Nasal cavity respiratory epithelium epithelial cell of viscerocranial mucosa (primary cell): ENCODE data around the gene ATP13A1. TPM values are rescaled to one million over a fixed set of nuclear protein-coding genes. Genes with fewer than 3 reads are reported as not detected.

Experiments used
- total RNA-seq: library from RNA; depleted of rRNA; stranded (reverse); fragments of >200 nt; gene quantifications from 2 replicates; pipeline ENCODE4 v1.2.3, GENCODE V29; 2014

The ATP13A1 gene
- total RNA-seq = 23.6 and 63.7 TPM in 2 replicates

DNA sequence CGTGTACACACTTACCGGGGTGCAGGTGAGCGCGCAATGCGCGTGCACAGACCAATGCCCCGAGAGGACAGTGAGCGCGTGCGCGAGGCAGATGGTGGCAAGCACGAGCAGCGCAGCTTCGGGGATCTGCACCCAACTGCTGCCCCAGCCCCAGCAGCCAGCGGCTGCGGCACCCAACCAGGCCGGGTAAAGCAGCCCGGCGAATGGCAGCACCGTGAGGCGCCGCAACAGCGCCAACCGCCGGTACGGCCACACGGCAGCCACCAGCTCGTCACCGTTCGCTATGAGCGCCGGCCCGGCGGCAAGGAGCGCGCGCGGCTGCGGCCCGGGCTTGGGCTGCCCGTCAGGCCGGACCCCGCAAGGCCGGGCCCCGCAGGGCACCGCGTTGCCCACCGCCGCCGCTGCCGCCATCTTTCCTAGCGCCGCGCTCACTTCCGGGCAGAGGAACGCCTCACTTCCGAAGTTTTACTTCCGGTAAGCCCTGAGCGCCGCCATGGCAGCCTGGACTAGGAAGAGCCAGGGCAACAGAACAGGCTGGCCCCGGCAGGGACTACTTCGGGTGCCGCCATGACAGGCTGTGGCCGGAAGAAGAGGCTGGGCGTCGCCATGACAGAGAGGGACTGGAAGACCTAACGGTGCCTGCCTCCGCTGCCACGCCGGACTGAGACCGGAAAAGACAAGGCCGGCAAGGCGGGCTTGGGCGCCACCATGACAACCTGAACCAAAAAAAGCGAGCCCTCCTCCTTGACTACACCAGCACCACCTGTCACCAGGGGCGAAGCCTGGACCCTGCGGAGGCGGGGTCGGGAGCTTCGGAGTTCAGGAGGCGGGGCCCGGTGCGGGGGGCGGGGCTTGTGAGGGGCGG lies at the start of gene ATP13A1:
Gene ATP13A1 (minus strand): TSS at position 421 of the 865 bp plus-strand sequence. CDS start 10 bp downstream, at position 411.

DNA sequence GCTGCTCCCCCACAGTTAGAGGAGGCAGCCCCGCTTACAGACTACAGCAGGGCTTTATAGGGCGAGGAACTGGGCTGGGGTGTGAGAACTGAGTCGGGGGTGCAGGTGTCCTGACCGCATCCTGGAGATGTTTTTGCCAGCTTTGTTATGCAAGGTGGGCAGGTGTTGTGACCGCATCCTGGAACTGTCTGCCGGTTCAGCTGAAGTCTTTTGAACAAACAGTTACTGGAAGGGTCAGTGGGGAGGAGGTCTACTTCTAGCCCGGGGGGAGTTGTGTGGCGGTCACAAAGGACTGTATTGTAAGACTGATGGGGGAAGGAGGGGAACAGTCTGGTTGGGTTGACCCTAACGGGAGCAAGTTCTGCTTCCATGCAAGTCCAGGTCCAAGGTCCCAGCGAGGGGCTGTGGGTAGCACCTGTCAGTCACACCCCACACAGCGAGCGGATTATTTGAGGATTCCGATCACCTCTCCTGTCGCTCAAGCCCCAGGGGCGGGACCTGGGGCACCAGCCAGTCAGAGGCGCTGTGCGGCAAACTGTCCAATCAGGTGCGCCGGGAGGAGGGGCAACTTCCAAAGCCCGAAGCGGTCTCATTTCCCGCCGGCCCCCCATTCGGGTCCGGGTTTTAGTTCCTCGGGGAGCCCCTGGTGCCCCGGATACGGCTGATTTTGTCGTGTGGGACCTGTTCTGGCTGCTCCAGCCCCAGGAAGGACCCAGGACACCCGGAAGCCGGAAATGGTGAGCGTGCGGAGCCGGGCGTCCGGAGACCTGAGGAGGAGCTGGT lies 4.9 kb upstream of the ATP13A1 start, which contains the start of gene ZNF101:
Gene ZNF101 (plus strand): TSS at position 610 of the 783 bp plus-strand sequence. CDS start 125 bp downstream, at position 735.

DNA sequence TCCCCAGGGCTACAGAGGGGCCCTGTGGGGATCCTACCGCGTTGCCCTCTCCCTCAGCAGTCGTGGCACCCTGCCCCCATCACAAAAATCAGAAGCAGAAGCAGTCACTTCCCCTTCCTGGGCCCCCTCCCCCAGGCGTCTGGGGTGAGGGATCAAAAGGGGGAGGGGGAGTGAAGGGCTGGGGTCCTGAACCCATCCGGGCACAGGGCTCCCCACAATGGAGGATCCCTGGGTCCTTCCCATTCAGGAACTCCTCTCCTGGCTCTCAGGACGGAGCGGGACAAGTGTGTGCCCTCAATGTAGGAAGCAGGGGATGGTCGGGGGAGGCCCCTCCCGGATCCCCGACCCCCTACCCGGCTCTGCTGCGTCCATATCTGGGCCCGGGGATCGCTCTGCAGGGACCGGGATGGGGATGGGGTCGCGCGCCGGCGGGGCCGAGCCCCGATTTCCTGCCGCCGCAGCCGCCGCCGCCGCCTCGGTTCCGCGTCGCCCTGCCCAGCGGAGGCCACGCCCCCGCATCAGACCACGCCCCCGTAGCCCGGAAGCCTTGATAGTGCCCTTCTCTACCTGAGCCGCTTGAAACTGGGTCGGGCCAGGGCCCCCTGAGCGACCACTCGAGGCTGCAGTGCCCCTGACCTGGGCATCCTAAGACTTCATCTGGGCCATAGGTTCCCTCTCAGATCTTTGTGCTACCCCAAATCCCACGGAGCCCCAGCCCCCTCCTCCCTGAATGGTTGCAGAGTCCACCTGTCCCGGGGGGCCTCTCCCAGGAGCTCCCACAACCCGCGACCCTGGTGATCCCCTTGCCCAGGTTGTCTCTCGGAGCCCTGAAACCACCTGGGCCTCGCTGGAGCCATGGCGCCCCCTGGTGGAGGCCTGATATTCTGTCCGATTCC lies 20.1 kb downstream of the ATP13A1 start, which contains the start of gene GMIP:
Gene GMIP (minus strand): TSS at position 500 of the 896 bp plus-strand sequence. CDS start 128 bp downstream, at position 372.

DNA sequence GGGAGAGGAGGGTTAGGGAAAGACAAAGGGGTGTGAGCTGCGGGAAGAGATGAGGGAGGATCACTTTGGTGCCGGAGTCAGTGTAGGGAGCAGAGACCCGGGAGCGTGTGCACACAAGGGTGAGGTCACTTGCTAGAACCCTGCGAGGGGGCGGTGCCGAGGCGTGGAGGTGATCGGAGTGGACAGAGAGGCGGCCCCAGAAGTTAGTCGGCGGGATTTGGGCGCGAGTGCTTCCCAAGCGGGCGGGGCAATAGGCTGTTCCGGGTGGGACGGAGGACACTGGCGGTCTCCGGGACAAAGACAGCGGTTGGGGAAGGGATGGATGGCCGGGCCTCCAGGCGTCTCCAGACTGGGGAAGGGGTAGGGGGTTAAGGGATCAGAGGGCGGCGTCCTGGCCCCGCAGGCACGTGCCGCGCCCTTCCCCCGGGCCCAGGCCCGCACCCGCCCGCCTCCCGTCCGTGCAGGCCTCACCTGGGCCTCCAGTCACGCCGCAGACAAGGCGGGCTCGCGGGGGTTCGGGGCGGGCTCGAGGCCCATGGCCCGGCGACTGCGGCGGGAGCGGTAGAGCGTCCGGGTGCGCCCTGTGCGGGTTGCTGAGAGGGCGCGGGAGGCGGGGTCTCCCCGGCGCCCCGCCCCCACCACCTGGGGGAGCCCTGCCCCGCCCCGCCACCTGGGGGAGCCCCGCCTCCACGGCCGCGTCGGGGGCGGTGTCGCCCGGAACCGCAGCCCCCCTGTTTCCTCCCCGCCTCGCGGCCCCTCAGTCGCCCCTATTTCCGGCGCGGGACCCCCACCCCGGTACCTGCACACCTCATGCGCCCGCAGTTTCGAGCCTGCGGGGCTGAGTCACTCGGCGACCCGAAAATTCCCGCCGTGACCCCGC lies 35.6 kb downstream of the ATP13A1 start, which contains the start of gene LPAR2:
Gene LPAR2 (minus strand): TSS at position 600 of the 880 bp plus-strand sequence. CDS start 945 bp downstream, outside the sequence.

DNA sequence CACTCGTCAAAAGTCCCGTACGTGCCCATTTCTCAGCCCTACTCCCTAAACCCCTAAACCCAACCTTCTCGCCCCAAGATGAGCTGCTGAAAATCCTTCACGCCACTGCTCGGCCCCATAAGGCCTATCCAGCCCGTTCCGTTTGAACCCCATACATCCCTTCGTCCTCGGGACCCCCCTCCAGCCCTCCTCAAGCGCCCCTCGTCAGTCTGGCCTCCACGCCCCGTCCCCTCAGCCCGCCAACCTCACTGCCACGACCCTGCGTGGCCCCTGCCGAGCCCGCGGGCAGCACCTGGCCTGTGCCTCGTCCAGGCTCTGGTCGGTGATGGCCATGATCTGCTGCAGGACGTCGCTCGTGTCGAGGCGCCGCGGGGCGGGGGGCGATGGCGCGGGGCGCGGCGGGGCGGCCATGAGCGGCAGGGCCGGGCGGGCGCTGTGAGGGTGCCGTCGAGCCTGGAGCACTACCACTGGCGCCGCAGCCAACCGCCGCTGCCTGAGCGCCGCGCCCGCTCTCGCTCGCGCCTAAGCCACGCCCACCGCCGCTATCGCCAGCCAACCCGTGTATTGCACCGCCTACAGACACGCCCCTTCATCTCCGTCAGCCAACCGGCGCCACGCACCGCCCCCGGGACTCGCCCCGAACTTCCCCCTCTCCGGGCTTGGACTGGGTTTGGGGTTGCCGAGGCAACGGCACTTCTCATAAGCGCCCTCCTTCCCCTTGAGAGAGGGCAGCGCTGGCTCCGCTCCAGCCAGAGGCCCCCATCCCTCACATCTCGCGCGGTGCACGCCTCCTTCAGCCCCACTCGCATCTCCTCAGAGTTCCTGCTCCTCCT lies 45.0 kb downstream of the ATP13A1 start, which contains the start of gene PBX4:
Gene PBX4 (minus strand): TSS at position 469 of the 833 bp plus-strand sequence. CDS start 58 bp downstream, at position 411.

Other genes with a start within 250 kb of the ATP13A1 start
- gene TSSK6, start 148.1 kb downstream of the ATP13A1 start, total RNA-seq = 3.6 and 4.4 TPM in 2 replicates
- 139 and 143 TPM in 2 replicates for gene NDUFA13, start 147.5 kb downstream of the ATP13A1 start, total RNA-seq
- gene YJEFN3, start 134.8 kb downstream of the ATP13A1 start, total RNA-seq = 0.43 TPM in 1 of 2 replicates, not detected in the other
- gene CILP2, start 125.4 kb downstream of the ATP13A1 start, total RNA-seq = under 0.01 and 0.21 TPM in 2 replicates
- 0.28 and 1.0 TPM in 2 replicates for gene PBX4, start 45.0 kb downstream of the ATP13A1 start, total RNA-seq
- gene LPAR2, start 35.5 kb downstream of the ATP13A1 start, total RNA-seq = 4.8 and 11.0 TPM in 2 replicates
- 5.1 and 9.6 TPM in 2 replicates for gene GMIP, start 20.0 kb downstream of the ATP13A1 start, total RNA-seq
- 11.7 and 14.4 TPM in 2 replicates for gene ZNF101, start 5.2 kb upstream of the ATP13A1 start, total RNA-seq
- gene ZNF14, start 69.4 kb upstream of the ATP13A1 start, total RNA-seq = 7.5 and 8.4 TPM in 2 replicates
- gene ZNF506, start 158.1 kb upstream of the ATP13A1 start, total RNA-seq = 10.3 and 18.0 TPM in 2 replicates
- gene ZNF253, start 202.2 kb upstream of the ATP13A1 start, total RNA-seq = 2.4 and 5.9 TPM in 2 replicates
- 3.1 and 4.6 TPM in 2 replicates for gene ZNF93, start 237.3 kb upstream of the ATP13A1 start, total RNA-seq